Stimulated activated CD4-positive, alpha-beta T cell treated with anti-CD3 and anti-CD28 coated beads, Interleukin-12 subunit alpha, Interleukin-12 subunit beta, amount 100 ng/mL, for 4 hours (primary cell): ENCODE results near the gene ZBTB44.
A peak's percentile ranks its signal among the peaks of the same experiment; 100 is the strongest.
"Not testable (repeated sequence)": the region's sequence is repeated elsewhere in the genome, so short reads cannot be mapped to it uniquely, and the experiment has no call there.

Experiments used
- DNase-seq: peaks from one replicate; pipeline ENCODE4 v3.0.0-alpha.2; 2020

ZBTB44 gene

GRCh38 chr11:130314750-130315285, at the start of gene ZBTB44:
Gene ZBTB44, minus strand, starts transcription at chr11:130314917. Its CDS starts 53,044 bp downstream, at chr11:130261873.
- peak; percentile 87 for DNase-seq

GRCh38 chr11:130359419-130359818, 44.7 kb upstream of the ZBTB44 start:
- DNase-seq = no peak

GRCh38 chr11:130358398-130358797, 43.7 kb upstream of the ZBTB44 start:
- no peak for DNase-seq

- DNase-seq = no peak
Measured at GRCh38 chr11:130347261-130347660, 32.5 kb upstream of the ZBTB44 start.

GRCh38 chr11:130344841-130345240, 30.1 kb upstream of the ZBTB44 start:
- no peak for DNase-seq

- DNase-seq = no peak
Measured at GRCh38 chr11:130340671-130341319, 26.1 kb upstream of the ZBTB44 start.

- no peak for DNase-seq
Measured at GRCh38 chr11:130338667-130339066, 23.9 kb upstream of the ZBTB44 start.

- DNase-seq = no peak
Measured at GRCh38 chr11:130337281-130338089, 22.8 kb upstream of the ZBTB44 start.

GRCh38 chr11:130331397-130331796, 16.7 kb upstream of the ZBTB44 start:
- DNase-seq = not testable (repeated sequence)

- no peak for DNase-seq
Measured at GRCh38 chr11:130330101-130330684, 15.5 kb upstream of the ZBTB44 start.

GRCh38 chr11:130328420-130328819, 13.7 kb upstream of the ZBTB44 start:
- no peak for DNase-seq

GRCh38 chr11:130327716-130328115, 13.0 kb upstream of the ZBTB44 start:
- DNase-seq = no peak

- no peak for DNase-seq
Measured at GRCh38 chr11:130325691-130326090, 11.0 kb upstream of the ZBTB44 start.

GRCh38 chr11:130323452-130324450, 9.0 kb upstream of the ZBTB44 start:
- DNase-seq = no peak

- no peak for DNase-seq
Measured at GRCh38 chr11:130322126-130322525, 7.4 kb upstream of the ZBTB44 start.

- DNase-seq = no peak
Measured at GRCh38 chr11:130318031-130318673, 3.4 kb upstream of the ZBTB44 start.

- peak; percentile 29 for DNase-seq
Measured at GRCh38 chr11:130315354-130315970, 745 bp upstream of the ZBTB44 start.

- peak; percentile 65 for DNase-seq
Measured at GRCh38 chr11:130314184-130314749, 450 bp downstream of the ZBTB44 start.

GRCh38 chr11:130313383-130314183, 1.1 kb downstream of the ZBTB44 start:
- DNase-seq = no peak

- DNase-seq = no peak
Measured at GRCh38 chr11:130312046-130312445, 2.7 kb downstream of the ZBTB44 start.
